HG03520 (cell line): Measurements from ENCODE around the gene EHBP1L1.
"Not testable (repeated sequence)": the region's sequence is repeated elsewhere in the genome, so short reads cannot be mapped to it uniquely, and the experiment has no call there.

Source experiments
- ATAC-seq: cut with Tn5 transposase; IDR thresholded peaks from one replicate; pipeline ENCODE4 v1.9.1; 2021; ENCODE audit warnings: mild to moderate bottlenecking, moderate library complexity; ENCODE audit not compliant: unreplicated experiment

Gene EHBP1L1

DNA sequence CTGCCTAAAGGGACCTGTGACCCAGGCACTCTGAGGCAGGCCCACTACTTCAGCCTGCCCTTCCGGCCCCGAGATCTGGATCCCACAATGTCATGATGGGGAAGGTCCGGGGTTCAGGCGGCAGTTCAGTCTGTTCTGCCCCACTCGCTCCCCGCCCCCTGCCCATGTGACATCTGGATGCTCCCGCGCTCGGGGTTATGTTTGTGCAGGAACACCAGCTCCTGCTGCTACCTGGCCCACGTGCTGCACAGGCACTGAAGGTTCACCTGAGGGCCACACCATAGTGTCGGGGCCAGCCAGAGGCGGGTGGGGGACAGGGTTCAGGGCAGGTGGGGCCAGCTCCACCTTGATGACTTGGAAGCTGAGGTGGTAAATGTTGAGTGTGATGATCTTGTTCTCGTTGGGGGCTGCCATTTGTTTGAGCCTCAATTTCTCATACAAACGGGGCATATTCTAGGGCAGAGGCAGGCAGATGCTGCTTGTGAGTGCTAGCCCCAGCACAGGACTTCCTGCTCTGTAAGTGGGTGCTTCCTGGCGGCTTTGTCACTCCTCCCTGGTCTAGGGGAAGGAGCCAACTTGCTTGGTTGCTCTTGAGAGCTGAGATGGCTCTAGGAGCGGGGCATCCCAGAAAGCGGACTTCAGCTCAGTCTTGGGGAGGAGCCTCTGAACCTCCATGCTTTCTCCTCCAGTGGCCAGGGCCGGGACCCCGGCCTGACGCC is 57.7 kb downstream of the EHBP1L1 start:
- ATAC-seq: no peak

DNA sequence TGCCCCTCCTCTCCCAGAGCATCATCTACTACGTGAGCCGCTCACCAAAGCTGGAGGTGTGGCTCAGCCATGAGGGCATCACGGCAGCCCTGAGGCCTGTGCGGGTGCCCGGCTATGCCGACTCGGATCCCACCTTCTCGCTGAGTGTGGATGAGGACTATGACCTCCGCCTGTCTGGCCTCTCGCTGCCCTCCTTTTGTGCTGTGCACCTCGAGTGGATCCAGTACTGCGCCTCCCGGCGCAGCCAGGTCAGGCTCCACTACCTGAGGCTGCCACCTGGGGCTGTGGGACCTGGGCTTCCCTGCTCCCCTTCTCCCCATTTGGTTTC is 58.2 kb downstream of the EHBP1L1 start:
- no peak for ATAC-seq

DNA sequence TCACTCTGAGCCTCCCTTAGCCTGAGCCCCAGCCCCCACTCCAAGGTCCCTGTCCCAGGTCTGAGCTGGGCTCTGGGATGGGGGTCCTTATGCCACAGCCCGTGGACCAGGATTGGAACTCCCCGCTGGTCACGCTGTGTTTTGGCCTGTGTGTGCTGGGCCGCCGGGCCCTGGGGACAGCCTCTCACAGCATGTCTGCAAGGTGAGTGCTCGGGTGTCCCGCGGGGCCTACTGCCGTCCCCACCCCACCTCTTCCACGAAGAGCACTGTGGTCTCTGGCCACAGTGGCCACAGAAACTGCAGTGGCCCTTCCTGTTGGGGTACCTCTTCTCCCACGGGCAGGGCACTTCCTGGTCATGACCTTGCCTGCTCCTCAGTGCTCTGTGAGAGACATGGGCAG is 58.6 kb downstream of the EHBP1L1 start:
- no peak for ATAC-seq

DNA sequence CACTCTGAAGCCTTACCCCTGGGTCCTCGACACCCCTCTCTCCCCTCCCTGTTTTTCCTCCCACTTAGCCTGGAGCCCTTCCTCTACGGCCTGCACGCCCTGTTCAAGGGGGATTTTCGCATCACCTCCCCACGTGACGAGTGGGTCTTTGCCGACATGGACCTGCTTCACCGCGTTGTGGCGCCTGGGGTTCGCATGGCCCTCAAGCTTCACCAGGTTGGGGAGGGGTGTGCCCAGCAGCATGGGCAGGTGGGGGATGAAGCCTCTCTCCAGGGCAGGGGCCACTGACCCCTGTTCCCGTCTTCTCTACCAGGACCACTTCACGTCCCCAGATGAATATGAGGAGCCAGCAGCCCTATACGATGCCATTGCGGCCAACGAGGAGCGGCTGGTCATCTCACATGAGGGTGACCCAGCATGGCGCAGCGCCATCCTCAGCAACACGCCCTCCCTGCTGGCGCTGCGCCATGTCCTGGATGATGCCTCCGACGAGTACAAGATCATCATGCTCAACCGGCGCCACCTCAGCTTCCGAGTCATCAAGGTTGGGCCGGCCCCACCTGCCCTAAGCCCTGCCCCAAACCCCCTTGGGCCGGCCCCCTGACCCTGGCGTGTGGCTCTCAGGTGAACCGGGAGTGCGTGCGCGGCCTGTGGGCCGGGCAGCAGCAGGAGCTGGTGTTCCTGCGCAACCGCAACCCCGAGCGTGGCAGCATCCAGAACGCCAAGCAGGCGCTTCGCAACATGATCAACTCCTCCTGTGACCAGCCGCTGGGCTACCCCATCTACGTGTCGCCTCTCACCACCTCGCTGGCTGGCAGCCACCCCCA is 59.3 kb downstream of the EHBP1L1 start:
- no peak for ATAC-seq

DNA sequence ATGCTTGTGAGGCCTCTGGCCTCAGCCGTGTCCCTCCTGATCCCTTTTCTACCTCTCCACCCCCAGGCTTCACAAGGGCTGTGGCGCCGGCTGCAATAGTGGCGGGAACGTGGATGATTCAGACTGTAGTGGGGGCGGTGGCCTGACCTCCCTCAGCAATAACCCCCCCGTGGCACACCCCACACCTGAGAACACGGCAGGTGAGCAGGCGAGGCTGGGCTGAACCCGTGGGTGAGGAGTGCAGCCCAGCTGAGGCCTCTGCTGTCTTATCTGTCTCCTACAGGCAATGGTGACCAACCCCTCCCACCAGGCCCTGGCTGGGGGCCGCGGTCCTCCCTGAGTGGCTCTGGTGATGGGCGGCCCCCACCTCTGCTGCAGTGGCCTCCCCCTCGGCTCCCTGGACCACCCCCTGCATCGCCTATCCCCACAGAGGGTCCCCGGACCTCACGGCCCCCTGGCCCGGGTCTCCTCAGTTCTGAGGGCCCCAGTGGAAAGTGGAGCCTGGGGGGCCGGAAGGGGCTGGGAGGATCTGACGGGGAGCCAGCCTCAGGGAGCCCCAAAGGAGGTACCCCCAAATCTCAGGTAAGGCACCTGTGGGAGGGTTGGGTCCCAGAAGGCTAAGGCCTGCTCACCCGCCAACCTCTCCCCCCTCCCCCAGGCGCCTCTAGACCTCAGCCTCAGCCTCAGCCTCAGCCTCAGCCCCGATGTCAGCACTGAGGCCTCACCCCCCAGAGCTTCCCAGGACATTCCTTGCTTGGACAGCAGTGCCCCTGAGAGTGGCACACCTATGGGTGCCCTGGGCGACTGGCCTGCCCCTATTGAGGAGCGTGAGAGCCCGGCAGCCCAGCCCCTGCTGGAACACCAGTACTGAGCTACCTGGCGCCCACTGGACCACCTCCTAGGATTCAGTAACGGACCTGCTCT is 60.5 kb downstream of the EHBP1L1 start:
- ATAC-seq: no peak

DNA sequence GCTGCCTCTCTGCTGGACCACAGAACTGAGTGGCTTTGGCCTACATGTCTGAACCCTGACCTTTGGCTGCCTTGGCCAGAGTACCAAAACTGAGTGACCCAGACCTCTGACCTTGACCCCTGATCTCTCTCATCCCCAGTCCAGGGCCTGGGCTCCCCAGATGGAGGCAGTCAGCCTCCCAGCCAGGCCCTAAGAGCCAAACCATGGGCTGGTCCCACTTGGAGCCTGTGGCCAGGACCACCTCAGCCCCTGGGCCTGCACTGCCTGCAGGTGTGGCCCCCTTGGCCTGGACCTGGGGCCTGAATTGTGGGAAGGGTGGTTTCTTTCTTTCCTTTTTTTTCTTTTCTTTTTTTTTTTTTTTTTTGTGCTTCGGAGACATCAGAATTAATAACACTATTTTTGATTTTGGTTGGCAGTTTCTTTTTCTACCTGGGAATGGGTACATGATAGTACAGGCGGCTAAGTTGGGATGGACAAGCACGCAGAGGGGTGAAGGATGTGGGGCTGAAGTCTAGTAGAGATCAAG is 61.2 kb downstream of the EHBP1L1 start:
- no peak for ATAC-seq

DNA sequence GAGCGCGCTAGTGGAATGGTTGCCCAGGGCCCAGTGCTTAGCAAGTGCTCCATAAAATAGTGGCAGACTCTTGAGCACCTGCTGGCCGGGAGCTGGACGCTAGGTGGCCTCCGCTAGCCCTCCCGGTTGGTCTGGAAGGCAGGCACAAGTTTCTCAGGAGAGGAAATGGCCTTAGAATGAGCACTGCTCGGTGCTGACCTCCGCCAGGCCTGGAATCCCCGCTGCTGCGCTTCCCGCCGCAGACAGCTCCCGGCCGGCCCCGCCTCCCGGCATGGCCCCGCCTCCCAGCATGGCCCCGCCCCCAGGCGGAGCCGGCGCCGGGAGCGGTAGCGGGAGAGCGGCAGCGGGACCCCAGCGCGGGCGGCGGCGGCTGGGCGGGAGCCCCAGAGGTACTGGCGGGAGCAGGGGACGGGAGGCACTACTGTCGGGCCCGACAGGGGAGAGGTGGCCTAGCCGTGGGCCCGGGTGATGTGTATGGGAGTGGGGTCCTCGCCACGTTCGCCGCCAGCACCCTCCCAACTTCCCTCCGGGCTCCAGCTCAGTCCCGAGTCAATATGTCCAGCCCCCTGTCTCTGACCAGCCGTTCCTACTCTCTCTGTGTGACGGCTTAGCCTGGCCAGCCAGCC is 62.1 kb downstream of the EHBP1L1 start, which contains the start of gene SIPA1:
SIPA1 (plus strand) TSS at position 308 of the 626 bp plus-strand sequence. CDS start 2,821 bp downstream, outside the sequence.
- peak; percentile 39 for ATAC-seq

DNA sequence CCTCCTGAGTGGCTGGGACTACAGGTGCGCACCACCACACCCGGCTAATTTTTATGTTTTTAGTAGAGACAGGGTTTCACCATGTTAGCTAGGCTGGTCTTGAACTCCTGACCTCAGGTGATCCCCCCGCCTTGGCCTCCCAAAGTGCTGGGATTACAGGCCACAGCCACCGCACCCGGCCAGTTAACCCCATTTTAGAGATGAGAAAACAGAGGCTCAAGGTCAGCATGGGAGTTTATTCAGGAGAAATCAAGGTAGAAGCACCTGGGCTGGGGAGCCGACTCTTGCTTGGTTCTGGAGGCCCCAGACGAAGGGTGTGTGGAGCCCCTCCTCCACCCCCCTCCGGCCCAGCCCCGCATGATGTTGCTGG is 63.4 kb downstream of the EHBP1L1 start:
- not testable (repeated sequence) for ATAC-seq

DNA sequence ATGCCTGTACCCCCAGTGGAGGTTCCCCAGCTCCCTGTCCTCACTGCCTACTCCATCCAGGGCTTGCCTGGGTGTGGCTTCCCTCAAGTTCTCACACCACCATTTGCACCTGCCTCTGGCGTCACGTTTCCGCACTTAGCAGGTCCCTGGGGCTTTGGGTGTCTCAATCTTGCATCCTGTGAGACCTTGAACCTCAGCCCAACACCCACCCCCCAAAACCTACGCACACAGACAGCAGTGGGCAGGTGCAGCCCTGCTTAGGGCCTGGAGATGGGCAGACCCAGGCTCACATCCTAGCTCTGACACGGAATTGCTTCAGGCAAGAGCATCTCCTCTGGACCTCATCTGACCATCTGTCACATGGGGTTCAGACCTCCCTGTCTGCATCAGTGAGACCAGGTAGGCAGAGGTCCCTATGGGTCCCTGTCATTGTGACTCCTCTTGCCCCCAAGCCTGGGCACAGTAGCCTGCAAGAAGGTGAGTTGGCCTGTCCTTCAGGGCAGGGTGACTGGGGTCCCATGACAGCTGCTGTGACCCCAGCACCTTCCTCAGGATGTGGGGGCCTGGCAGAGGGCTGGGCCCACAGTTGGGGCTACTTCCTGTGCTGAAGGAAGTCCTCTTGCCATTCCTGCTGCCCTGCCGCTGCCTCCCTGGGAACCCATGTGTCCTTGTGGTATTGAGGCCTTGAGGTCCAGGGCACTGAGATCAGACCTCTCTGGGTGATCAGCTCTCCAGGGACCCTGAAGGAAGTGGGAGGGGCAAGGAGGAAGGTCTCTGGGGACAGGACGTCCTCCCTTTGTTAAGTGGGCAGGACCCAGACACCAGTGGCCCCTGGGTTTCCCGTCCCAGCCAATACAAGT is 64.0 kb downstream of the EHBP1L1 start:
- no peak for ATAC-seq

DNA sequence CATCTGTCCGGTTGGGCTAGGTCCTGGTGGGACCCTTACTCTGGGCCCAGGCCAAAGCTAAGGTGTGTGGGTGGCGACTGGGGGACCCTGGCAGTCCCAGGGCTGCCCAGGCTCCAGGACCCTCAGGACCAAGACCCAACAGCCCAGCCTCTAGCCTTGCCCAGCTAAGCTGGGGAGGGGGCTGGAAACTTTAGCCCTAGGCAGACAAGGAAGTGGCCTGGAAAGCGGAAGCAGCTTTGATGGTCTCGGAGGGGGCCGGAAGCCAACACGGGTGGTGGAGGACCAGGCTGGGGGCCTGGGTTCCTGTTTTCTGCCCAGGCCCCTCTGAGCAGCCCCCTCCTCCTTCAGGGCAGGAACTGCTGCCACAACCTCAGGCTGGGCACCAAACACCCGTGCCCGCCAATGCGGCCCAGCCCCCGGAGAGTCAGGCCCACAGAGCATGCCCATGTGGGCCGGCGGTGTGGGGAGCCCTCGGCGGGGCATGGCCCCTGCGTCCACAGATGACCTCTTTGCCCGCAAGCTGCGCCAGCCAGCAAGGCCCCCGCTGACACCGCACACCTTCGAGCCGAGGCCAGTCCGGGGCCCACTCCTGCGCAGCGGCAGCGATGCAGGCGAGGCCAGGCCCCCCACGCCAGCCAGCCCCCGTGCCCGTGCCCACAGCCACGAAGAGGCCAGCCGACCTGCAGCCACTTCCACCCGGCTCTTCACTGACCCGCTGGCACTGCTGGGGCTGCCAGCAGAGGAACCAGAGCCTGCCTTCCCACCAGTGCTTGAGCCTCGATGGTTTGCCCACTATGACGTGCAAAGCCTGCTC is 64.8 kb downstream of the EHBP1L1 start:
- ATAC-seq: no peak

DNA sequence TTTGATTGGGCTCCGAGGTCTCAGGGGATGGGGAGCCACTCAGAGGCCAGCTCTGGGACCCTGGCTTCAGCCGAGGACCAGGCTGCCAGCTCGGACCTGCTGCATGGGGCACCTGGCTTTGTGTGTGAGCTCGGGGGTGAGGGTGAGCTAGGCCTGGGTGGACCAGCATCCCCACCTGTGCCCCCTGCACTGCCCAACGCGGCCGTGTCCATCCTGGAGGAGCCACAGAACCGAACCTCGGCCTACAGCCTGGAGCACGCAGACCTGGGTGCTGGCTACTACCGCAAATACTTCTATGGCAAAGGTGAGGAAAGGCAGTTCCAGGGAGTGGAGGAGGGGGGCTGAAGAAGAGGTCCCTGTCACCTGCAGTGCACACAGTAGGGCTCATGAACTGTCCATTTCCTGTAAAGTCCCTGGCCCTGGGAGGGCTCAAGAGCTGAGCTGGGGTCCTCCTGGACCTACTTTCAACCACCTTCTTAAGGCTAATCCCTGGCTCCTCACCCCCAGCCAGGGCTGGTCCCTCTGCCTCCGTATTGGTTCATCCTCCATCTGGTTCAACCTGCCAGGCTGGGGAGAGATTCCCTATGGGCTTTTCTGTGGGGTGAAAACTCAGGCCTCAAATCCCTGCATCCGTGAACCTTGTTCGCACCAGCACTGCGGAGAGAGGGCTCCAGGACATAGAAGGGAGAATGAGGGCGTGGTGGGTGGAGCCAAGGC is 65.6 kb downstream of the EHBP1L1 start:
- ATAC-seq: no peak
